Nephron progenitor cell (in vitro differentiated cells): ENCODE data around the gene SOX30.

ENCODE experiments used
- DNase-seq: peaks from one replicate; pipeline ENCODE4 v3.0.0; 2021
- H3K27ac Mint-ChIP-seq: 2 replicates; pipeline ENCODE4 v1.8.0; 2021; ENCODE audit warnings: mild to moderate bottlenecking, moderate library complexity, mixed read lengths
- H3K27me3 Mint-ChIP-seq: 2 replicates; pipeline ENCODE4 v1.8.0; 2021; ENCODE audit warnings: mild to moderate bottlenecking, low read depth, mixed read lengths; ENCODE audit not compliant: poor library complexity
- H3K36me3 Mint-ChIP-seq: 2 replicates; pipeline ENCODE4 v1.8.0; 2021; ENCODE audit warnings: low read depth, mixed read lengths
- H3K4me1 Mint-ChIP-seq: 2 replicates; pipeline ENCODE4 v1.8.0; 2021; ENCODE audit warnings: mixed read lengths
- H3K4me3 Mint-ChIP-seq: 2 replicates; pipeline ENCODE4 v1.8.0; 2021; ENCODE audit warnings: mild to moderate bottlenecking, moderate library complexity, mixed read lengths
- H3K9me3 Mint-ChIP-seq: 2 replicates; pipeline ENCODE4 v1.8.0; 2021; ENCODE audit warnings: mild to moderate bottlenecking, moderate library complexity, mixed read lengths
- TF ChIP-seq, protein P1 (sequence below): fragments of 200-600 bp; sonication (generic); IDR thresholded peaks from 2 replicates; pipeline ENCODE4 v1.5.0; 2021; ENCODE audit warnings: antibody characterized with exemption

Gene SOX30

DNA sequence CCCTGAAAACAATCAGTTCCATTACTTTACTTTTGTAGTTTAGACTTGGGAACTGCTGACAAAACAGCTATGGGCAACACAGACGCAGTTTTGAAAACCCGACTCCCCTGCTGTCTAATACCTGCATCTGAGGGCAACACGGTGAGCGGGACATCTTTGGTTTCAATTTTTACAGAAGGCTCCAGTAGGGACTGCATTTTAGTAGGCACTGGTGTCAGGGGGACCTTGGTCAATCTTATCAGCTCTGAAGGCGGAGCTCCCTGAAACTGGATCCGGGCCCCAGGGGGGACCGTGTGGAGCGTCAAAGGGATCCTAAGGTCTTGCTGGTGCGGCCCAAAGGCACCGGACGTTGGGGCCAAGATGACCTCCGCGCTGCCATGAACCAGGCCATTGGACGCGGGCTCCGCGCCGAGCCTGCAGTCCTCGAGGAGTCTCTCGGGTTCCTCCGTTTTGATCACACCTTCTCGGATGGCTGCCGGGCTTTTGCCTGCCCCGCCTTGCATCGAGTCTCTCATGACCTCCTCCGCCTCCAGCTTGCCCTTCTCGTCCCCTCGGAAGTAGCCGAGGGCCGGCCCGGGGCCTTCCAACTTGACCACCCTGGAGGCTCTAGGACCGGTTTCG lies 1.1 kb downstream of the SOX30 start:
- H3K4me3 Mint-ChIP-seq: no peak overlapping the region
- peaks cover 14% of the 10 kb centered on the region for H3K27me3 Mint-ChIP-seq
- H3K36me3 Mint-ChIP-seq: peaks cover 16% of the 10 kb centered on the region
- no peaks in the 10 kb centered on the region for H3K4me1 Mint-ChIP-seq
- TF ChIP-seq, protein P1, sequence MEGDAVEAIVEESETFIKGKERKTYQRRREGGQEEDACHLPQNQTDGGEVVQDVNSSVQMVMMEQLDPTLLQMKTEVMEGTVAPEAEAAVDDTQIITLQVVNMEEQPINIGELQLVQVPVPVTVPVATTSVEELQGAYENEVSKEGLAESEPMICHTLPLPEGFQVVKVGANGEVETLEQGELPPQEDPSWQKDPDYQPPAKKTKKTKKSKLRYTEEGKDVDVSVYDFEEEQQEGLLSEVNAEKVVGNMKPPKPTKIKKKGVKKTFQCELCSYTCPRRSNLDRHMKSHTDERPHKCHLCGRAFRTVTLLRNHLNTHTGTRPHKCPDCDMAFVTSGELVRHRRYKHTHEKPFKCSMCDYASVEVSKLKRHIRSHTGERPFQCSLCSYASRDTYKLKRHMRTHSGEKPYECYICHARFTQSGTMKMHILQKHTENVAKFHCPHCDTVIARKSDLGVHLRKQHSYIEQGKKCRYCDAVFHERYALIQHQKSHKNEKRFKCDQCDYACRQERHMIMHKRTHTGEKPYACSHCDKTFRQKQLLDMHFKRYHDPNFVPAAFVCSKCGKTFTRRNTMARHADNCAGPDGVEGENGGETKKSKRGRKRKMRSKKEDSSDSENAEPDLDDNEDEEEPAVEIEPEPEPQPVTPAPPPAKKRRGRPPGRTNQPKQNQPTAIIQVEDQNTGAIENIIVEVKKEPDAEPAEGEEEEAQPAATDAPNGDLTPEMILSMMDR: no peak
- DNase-seq: no peak
- peaks cover 41% of the 10 kb centered on the region for H3K9me3 Mint-ChIP-seq
- no peak overlapping the region for H3K27ac Mint-ChIP-seq

DNA sequence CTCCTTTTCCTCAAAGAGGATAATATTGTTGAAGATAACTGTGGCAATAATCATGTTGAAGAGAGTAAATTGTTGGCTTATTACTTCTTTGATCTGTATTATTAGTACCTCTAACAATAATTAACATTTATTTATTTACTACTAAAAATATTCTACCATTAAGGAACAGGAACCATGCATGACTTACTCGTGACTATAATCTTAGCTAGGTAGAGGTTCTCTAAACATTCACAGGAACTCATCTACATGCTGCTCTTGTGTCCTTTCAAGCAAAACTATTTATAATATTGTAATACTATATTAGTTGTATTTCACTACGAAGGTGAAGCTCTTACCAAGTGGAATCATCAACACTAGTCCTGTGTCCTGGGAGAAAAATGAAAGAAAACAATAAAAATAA lies 3.1 kb downstream of the SOX30 start:
- H3K27me3 Mint-ChIP-seq: peaks cover 14% of the 10 kb centered on the region
- TF ChIP-seq, protein P1: no peak
- H3K4me1 Mint-ChIP-seq: no peaks in the 10 kb centered on the region
- no peak overlapping the region for H3K27ac Mint-ChIP-seq
- no peak overlapping the region for H3K4me3 Mint-ChIP-seq
- peaks cover 22% of the 10 kb centered on the region for H3K9me3 Mint-ChIP-seq
- peaks cover 16% of the 10 kb centered on the region for H3K36me3 Mint-ChIP-seq
- DNase-seq: no peak

DNA sequence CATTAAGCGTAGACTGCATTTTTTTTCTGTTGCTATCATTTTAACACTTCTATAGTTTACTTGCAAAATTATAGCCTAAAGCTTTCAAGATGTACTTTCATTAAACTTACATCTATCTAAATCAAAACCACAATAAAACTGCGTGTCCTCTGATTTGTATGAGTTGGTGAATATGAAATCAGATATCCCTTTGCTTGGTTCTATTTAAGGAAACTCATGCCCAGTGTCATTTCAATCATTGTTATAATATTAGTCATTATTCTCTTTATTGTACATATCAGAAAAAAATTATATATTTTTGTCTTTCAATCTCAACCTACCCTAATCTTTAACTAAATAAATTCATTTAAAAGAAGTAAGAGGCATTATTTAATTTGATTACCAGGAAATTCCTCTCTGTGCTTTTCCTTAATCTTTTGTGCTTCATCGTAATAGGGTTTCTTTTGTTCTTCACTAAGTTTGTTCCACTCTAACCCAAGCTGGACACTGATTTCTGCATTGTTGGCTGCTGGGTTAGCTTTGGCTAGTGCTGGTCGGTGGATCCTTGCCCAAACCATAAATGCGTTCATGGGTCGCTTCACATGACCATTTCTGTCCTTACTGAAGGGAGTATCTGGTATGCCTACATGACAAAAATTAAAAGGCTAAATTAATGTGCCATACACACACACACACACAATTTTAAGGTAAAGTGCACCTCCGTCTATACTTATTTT lies 3.8 kb downstream of the SOX30 start:
- DNase-seq: no peak
- peaks cover 13% of the 10 kb centered on the region for H3K36me3 Mint-ChIP-seq
- no peaks in the 10 kb centered on the region for H3K4me1 Mint-ChIP-seq
- peaks cover 15% of the 10 kb centered on the region for H3K9me3 Mint-ChIP-seq
- TF ChIP-seq, protein P1: no peak
- peaks cover 11% of the 10 kb centered on the region for H3K27me3 Mint-ChIP-seq
- peak overlapping the region; percentile 61 for H3K27ac Mint-ChIP-seq
- H3K4me3 Mint-ChIP-seq: no peak overlapping the region

- Mint-ChIP-seq H3K4me1 (no peaks in the 10 kb centered on the region), H3K4me3 (no peak overlapping the region), H3K36me3 (no peaks in the 10 kb centered on the region), H3K27me3 (peaks cover 10% of the 10 kb centered on the region), H3K9me3 (no peaks in the 10 kb centered on the region), H3K27ac (peak overlapping the region; percentile 47)
- no peak for DNase-seq
- TF ChIP-seq, protein P1: no peak
Measured at GRCh38 chr5:157640406-157641066, 11.7 kb downstream of the SOX30 start.

GRCh38 chr5:157630341-157630740 lies 21.9 kb downstream of the SOX30 start:
- no peak overlapping the region for H3K27ac Mint-ChIP-seq
- no peak for DNase-seq
- TF ChIP-seq, protein P1: no peak

More at GRCh38 chr5:157630341-157630740, 21.9 kb downstream of the SOX30 start:
- H3K27me3 Mint-ChIP-seq: no peaks in the 10 kb centered on the region
- no peak overlapping the region for H3K4me3 Mint-ChIP-seq
- no peaks in the 10 kb centered on the region for H3K36me3 Mint-ChIP-seq
- H3K9me3 Mint-ChIP-seq: peaks cover 9% of the 10 kb centered on the region
- no peaks in the 10 kb centered on the region for H3K4me1 Mint-ChIP-seq
